Astrocyte (in vitro differentiated cells and primary cell): ENCODE measurements around the gene HOXA6. TPM values are rescaled to one million over a fixed set of nuclear protein-coding genes. Genes with fewer than 3 reads are reported as not detected.

Experiments
- DNase-seq: peaks from one replicate; pipeline ENCODE4 v3.0.0-alpha.2; 2010; ENCODE audit warnings: low read depth
- FAIRE-seq: peaks from 2 replicates; lab custom pipeline; 2011; peaks lifted over from hg19 to GRCh38; lab: Jason Lieb, UNC
- H2AFZ ChIP-seq: 2 replicates; pipeline ENCODE4 v1.6.0; 2012; ENCODE audit warnings: low read depth, low read length, inconsistent platforms
- H3K27ac ChIP-seq: 2 replicates; pipeline ENCODE4 v1.5.1; 2011; ENCODE audit warnings: low read depth, low read length, inconsistent platforms
- H3K27me3 ChIP-seq: 2 replicates; pipeline ENCODE4 v1.6.0; 2011; ENCODE audit warnings: low read length, inconsistent platforms; ENCODE audit not compliant: insufficient read depth
- H3K36me3 ChIP-seq: 2 replicates; pipeline ENCODE4 v1.5.1; 2011; ENCODE audit warnings: low read length, inconsistent platforms; ENCODE audit not compliant: insufficient read depth
- H3K4me1 ChIP-seq: 2 replicates; pipeline ENCODE4 v1.5.1; 2011; ENCODE audit warnings: low read length, inconsistent platforms; ENCODE audit not compliant: insufficient read depth
- H3K4me2 ChIP-seq: 2 replicates; pipeline ENCODE4 v1.6.0; 2012; ENCODE audit warnings: low read length, inconsistent platforms
- H3K4me3 ChIP-seq: 2 replicates; pipeline ENCODE4 v1.5.1; 2011; ENCODE audit warnings: low read depth, mild to moderate bottlenecking, low read length, inconsistent platforms; ENCODE audit not compliant: insufficient read depth
- H3K79me2 ChIP-seq: 2 replicates; pipeline ENCODE4 v1.6.0; 2012; ENCODE audit warnings: mild to moderate bottlenecking, low read length, inconsistent platforms; ENCODE audit not compliant: insufficient read depth
- H3K9ac ChIP-seq: 2 replicates; pipeline ENCODE4 v1.6.0; 2012; ENCODE audit warnings: mild to moderate bottlenecking, low read length, inconsistent platforms
- H3K9me3 ChIP-seq: 2 replicates; pipeline ENCODE4 v1.5.1; 2012; ENCODE audit warnings: low read depth, mild to moderate bottlenecking, low read length, inconsistent platforms; ENCODE audit not compliant: insufficient read depth
- H4K20me1 ChIP-seq: 2 replicates; pipeline ENCODE4 v1.6.0; 2012; ENCODE audit warnings: low read length, inconsistent platforms; ENCODE audit not compliant: insufficient read depth
- H3K27ac Mint-ChIP-seq: one replicate; pipeline ENCODE4 v1.8.0; 2021; ENCODE audit warnings: mild to moderate bottlenecking, mixed read lengths; ENCODE audit not compliant: unreplicated experiment
- H3K27me3 Mint-ChIP-seq: one replicate; pipeline ENCODE4 v1.8.0; 2021; ENCODE audit warnings: low read depth, mixed read lengths; ENCODE audit not compliant: unreplicated experiment
- H3K36me3 Mint-ChIP-seq: one replicate; pipeline ENCODE4 v1.8.0; 2021; ENCODE audit warnings: low read depth, mixed read lengths; ENCODE audit not compliant: unreplicated experiment
- H3K4me1 Mint-ChIP-seq: one replicate; pipeline ENCODE4 v1.8.0; 2021; ENCODE audit warnings: low read depth, mixed read lengths; ENCODE audit not compliant: unreplicated experiment
- H3K4me3 Mint-ChIP-seq: one replicate; pipeline ENCODE4 v1.8.0; 2021; ENCODE audit warnings: mild to moderate bottlenecking, moderate library complexity, mixed read lengths; ENCODE audit not compliant: unreplicated experiment
- H3K9me3 Mint-ChIP-seq: one replicate; pipeline ENCODE4 v1.8.0; 2021; ENCODE audit warnings: mild to moderate bottlenecking, mixed read lengths; ENCODE audit not compliant: unreplicated experiment
- EZH2 ChIP-seq: IDR thresholded peaks from 2 replicates; pipeline ENCODE4 v1.6.1; 2012; ENCODE audit warnings: mild to moderate bottlenecking, low read length, inconsistent platforms; ENCODE audit not compliant: insufficient read depth
- total RNA-seq: library from RNA; stranded (reverse); gene quantifications from 2 replicates; pipeline ENCODE4 v1.2.1, GENCODE V29; 2021
- TF ChIP-seq, protein P1 (sequence below): IDR thresholded peaks from 2 replicates; pipeline ENCODE4 v1.5.1; 2011; ENCODE audit warnings: low read depth, mild to moderate bottlenecking, inconsistent platforms, low read length, moderate library complexity; ENCODE audit not compliant: insufficient read depth

The HOXA6 gene
- total RNA-seq, 1 donor from 2014 or later, result not detected

DNA sequence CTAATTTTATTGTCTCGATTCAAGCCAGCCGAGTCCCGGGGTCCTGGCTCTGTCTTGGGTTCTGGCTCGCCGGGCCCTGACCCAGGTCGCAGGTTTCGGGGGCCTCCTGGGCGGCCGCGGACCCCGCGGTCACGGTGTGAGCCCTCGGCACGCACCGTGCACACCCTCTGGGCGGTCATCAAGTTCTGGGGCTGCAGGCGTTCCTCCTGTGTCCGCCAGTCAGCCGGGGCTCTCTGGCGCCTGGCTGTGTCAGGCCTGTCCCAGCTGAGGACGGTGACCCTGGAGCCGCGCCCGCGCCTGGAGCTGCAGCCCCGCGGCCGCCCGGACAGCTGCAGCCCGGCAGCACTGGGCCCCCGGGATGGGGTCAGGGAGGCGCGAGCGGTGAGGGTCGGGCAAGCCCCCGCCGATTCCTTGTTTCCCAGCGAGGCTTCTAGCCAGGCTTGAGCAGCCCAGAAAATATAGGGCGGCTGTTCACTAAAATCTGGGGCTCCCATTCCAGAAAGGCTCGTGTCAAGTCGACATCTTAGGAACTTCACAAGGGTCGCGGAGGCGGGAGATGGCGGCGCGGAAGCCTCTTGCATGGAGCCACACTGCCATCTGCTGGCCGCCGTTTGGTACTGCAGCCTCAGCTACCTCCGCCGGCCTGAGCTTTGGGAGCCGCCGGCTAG, 13.1 kb upstream of the HOXA6 start:
- H4K20me1 ChIP-seq, result no peaks in the 10 kb centered on the region
- H3K79me2 ChIP-seq, result no peaks in the 10 kb centered on the region
- DNase-seq, result peak; percentile 23
- Mint-ChIP-seq H3K9me3 (peaks cover 30% of the 10 kb centered on the region), H3K4me1 (no peaks in the 10 kb centered on the region), H3K27ac (no peak overlapping the region), H3K4me3 (peak overlapping the region; percentile 66), H3K36me3 (no peaks in the 10 kb centered on the region), H3K27me3 (peaks cover 77% of the 10 kb centered on the region)
- H3K27ac ChIP-seq, result no peak overlapping the region
- H3K4me3 ChIP-seq, result peak overlapping the region; percentile 40
- H3K4me1 ChIP-seq, result no peaks in the 10 kb centered on the region
- H3K9me3 ChIP-seq, result peaks cover 7% of the 10 kb centered on the region
- no peaks in the 10 kb centered on the region for H3K36me3 ChIP-seq
- H3K9ac ChIP-seq, result no peak overlapping the region
- H2AFZ ChIP-seq, result peak overlapping the region; percentile 82
- H3K4me2 ChIP-seq, result peak overlapping the region; percentile 86
- peaks cover 92% of the 10 kb centered on the region for H3K27me3 ChIP-seq
- TF ChIP-seq, protein P1, sequence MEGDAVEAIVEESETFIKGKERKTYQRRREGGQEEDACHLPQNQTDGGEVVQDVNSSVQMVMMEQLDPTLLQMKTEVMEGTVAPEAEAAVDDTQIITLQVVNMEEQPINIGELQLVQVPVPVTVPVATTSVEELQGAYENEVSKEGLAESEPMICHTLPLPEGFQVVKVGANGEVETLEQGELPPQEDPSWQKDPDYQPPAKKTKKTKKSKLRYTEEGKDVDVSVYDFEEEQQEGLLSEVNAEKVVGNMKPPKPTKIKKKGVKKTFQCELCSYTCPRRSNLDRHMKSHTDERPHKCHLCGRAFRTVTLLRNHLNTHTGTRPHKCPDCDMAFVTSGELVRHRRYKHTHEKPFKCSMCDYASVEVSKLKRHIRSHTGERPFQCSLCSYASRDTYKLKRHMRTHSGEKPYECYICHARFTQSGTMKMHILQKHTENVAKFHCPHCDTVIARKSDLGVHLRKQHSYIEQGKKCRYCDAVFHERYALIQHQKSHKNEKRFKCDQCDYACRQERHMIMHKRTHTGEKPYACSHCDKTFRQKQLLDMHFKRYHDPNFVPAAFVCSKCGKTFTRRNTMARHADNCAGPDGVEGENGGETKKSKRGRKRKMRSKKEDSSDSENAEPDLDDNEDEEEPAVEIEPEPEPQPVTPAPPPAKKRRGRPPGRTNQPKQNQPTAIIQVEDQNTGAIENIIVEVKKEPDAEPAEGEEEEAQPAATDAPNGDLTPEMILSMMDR, result peak; percentile 74
- peak; percentile 75 for TF ChIP-seq EZH2
- no peak for FAIRE-seq

DNA sequence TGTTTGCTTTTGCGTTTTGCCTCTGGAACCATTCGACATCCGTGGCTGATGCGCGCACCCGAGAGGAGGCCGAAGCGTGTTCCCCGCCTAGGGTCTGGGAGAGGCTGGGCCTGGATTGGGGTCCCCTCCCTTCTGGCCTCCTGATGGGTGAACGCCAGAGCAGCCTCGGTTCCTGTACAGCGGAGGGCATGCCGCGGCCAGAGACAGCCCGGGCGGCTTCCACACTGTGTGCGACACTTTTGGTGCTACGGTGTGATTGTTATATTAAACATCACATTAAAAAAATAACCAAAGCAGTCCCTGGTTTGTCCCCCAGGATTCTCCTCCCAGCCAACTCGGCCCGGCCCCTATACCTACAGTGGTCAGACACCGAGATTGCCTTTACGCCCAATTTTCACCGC, 12.6 kb upstream of the HOXA6 start:
- H3K4me3 ChIP-seq, result no peak overlapping the region
- H3K4me1 ChIP-seq, result no peaks in the 10 kb centered on the region
- no peaks in the 10 kb centered on the region for H3K79me2 ChIP-seq
- Mint-ChIP-seq H3K9me3 (peaks cover 31% of the 10 kb centered on the region), H3K27ac (no peak overlapping the region), H3K36me3 (no peaks in the 10 kb centered on the region), H3K4me3 (no peak overlapping the region), H3K27me3 (peaks cover 79% of the 10 kb centered on the region), H3K4me1 (no peaks in the 10 kb centered on the region)
- peak overlapping the region; percentile 82 for H2AFZ ChIP-seq
- peak overlapping the region; percentile 86 for H3K4me2 ChIP-seq
- no peaks in the 10 kb centered on the region for H3K36me3 ChIP-seq
- FAIRE-seq, result no peak
- DNase-seq, result no peak
- no peak overlapping the region for H3K9ac ChIP-seq
- no peak overlapping the region for H3K27ac ChIP-seq
- H3K9me3 ChIP-seq, result peaks cover 7% of the 10 kb centered on the region
- H3K27me3 ChIP-seq, result peaks cover 92% of the 10 kb centered on the region
- peak; percentile 21 for TF ChIP-seq EZH2
- TF ChIP-seq, protein P1, result no peak
- no peaks in the 10 kb centered on the region for H4K20me1 ChIP-seq
